ENCODE data around the gene NEURL1B. TPM values are rescaled to one million over a fixed set of nuclear protein-coding genes. Genes with fewer than 3 reads are reported as not detected.

The NEURL1B gene
- polyA plus RNA-seq, 1 of the 3 experiments (the other 2 are of a cell fraction) = 2.8 TPM

DNA sequence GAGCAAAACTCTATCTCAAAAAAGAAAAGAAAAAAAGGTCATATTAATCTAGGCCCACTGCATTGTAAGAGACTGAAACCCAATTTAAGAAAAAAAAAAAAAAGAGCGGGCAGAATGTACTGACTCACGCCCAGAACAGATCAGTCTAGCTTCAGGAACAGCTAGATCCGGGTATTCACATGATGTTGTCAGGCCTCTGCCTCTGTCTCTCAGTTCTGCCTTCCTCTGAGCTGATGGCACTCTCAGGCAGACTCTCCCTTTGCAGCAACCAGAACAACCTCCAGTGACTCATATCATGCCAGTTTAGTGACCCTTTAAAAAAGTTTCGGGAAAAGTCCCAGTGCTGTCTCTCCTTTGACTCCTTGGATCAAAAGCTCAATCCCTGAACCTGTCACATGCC is 53.0 kb downstream of the NEURL1B start (continued):
- TF ChIP-seq USF1 (IDR thresholded peaks at IDR 0.05; ENCODE audit: borderline replicate concordance, low read depth) (no peak), TEAD4 (IDR thresholded peaks at IDR 0.05; ENCODE audit: borderline replicate concordance, insufficient read depth) (no peak)

DNA sequence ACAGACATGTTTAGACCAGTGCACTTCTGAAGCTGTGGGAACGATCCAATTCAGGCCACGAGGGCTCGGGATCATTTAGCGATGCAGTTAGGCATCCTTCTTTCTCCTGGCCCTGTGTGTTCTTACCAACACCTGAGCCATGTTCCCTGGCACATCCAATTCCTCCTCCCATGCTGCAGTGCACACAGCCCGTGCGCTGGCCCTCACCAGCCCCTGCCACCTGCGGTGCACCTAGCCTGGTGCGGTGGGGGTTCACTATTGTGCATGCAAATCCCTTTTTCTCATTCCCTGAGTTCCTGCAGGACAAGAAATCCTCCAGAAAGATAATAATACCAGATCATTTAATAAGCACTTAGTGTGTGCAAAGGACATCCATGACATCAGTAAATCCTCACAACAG is 53.5 kb downstream of the NEURL1B start:
- DNase-seq = no peak
- CTCF ChIA-PET = interaction anchor here (2.1 to 11.4 kb wide), 3 partner anchors 28 to 213 kb away, joined by 8 to 209 read pairs (median 71); partner anchors contain the start of gene NEURL1B
- Histone ChIP-seq H3K9ac (no peak overlapping the region), H3K79me2 (ENCODE audit: insufficient read depth) (no peaks in the 10 kb centered on the region), H3K36me3 (replicated peaks in 1 of 2; ENCODE audit: control insufficient read depth in 1 of 2, insufficient read depth in 2 of 2, low read length in 1 of 2) (no peaks in the 10 kb centered on the region), H4K20me1 (ENCODE audit: insufficient read depth) (no peaks in the 10 kb centered on the region), H3K4me1 (ENCODE audit: control insufficient read depth in 1 of 2, insufficient read depth in 2 of 2, low read depth in 1 of 2, low read length in 1 of 2) (peaks cover 0 to 22% of the 10 kb centered on the region in 2 experiments; a peak in 2 of 4 replicates), H3K4me3 (ENCODE audit: low read depth in 2 of 2, low read length in 1 of 2) (no peak overlapping the region), H3K4me2 (no peak overlapping the region), H3F3A (replicated peaks; ENCODE audit: insufficient read depth) (no peaks in the 10 kb centered on the region), H3K27me3 (ENCODE audit: insufficient read depth) (no peaks in the 10 kb centered on the region; the same call in 1 of the 2 replicates), H3K9me2 (no peaks in the 10 kb centered on the region), H3K27ac (ENCODE audit: low read depth in 2 of 2, low read length in 1 of 2) (no peak overlapping the region), H2AFZ (ENCODE audit: low read depth) (no peak overlapping the region), H3K9me3 (no peaks in the 10 kb centered on the region)
- POLR2A ChIA-PET = no interaction called here
- TF ChIP-seq, protein P1, sequence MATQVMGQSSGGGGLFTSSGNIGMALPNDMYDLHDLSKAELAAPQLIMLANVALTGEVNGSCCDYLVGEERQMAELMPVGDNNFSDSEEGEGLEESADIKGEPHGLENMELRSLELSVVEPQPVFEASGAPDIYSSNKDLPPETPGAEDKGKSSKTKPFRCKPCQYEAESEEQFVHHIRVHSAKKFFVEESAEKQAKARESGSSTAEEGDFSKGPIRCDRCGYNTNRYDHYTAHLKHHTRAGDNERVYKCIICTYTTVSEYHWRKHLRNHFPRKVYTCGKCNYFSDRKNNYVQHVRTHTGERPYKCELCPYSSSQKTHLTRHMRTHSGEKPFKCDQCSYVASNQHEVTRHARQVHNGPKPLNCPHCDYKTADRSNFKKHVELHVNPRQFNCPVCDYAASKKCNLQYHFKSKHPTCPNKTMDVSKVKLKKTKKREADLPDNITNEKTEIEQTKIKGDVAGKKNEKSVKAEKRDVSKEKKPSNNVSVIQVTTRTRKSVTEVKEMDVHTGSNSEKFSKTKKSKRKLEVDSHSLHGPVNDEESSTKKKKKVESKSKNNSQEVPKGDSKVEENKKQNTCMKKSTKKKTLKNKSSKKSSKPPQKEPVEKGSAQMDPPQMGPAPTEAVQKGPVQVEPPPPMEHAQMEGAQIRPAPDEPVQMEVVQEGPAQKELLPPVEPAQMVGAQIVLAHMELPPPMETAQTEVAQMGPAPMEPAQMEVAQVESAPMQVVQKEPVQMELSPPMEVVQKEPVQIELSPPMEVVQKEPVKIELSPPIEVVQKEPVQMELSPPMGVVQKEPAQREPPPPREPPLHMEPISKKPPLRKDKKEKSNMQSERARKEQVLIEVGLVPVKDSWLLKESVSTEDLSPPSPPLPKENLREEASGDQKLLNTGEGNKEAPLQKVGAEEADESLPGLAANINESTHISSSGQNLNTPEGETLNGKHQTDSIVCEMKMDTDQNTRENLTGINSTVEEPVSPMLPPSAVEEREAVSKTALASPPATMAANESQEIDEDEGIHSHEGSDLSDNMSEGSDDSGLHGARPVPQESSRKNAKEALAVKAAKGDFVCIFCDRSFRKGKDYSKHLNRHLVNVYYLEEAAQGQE (IDR thresholded peaks at IDR 0.05; ENCODE audit: low read depth, low read length) = no peak
- TF ChIP-seq MEF2A (IDR thresholded peaks at IDR 0.05; ENCODE audit: borderline replicate concordance, low read depth) = no peak
- no peak for TF ChIP-seq POLR2AphosphoS5 (IDR thresholded peaks at IDR 0.05; ENCODE audit: low read depth, low read length)
- no peak for TF ChIP-seq ZBTB33 (IDR thresholded peaks at IDR 0.05; ENCODE audit: borderline replicate concordance, low read depth)
- TF ChIP-seq PBX3 (IDR thresholded peaks at IDR 0.05) = no peak
- no peak for TF ChIP-seq NFIC (IDR thresholded peaks at IDR 0.05; ENCODE audit: borderline replicate concordance)
- no peak for TF ChIP-seq RCOR1 (IDR thresholded peaks at IDR 0.05; ENCODE audit: low read length)
- TF ChIP-seq MAX (IDR thresholded peaks at IDR 0.05; ENCODE audit: low read depth) = no peak
- no peak for TF ChIP-seq GATA2 (CRISPR knock-in tag; IDR thresholded peaks at IDR 0.05)
- no peak for TF ChIP-seq NRF1 (IDR thresholded peaks at IDR 0.05; ENCODE audit: low read depth, low read length)
- TF ChIP-seq TAF1 (IDR thresholded peaks at IDR 0.05; ENCODE audit: borderline replicate concordance, low read depth, low read length) = no peak
- no peak for TF ChIP-seq SIN3A (IDR thresholded peaks at IDR 0.05; ENCODE audit: borderline replicate concordance, low read depth, low read length)
- no peak for TF ChIP-seq CHD2 (IDR thresholded peaks at IDR 0.05; ENCODE audit: low read length, partially characterized antibody)
- 97% methylated on average over 5 of the region's 8 CpGs for WGBS (ENCODE audit: low lambda C conversion rate)
